ENCODE data around the gene DOCK1. TPM values are rescaled to one million over a fixed set of nuclear protein-coding genes. Genes with fewer than 3 reads are reported as not detected.

Gene DOCK1
- total RNA-seq, 2 donors from 2014 or later, result 46.4 to 49.0 TPM

GRCh38 chr10:127344346-127344745, 439.1 kb downstream of the DOCK1 start:
- intact Hi-C loops (cut with DNase I), result no loop called here
- no peaks in the 10 kb centered on the region for H3K36me3 ChIP-seq
- DNase-seq, result no peak
- H3K4me1 ChIP-seq, result no peaks in the 10 kb centered on the region
- H3K4me3 ChIP-seq, result no peak overlapping the region
- TF ChIP-seq CTCF (IDR thresholded peaks at IDR 0.05), result no peak
- no peaks in the 10 kb centered on the region for H3K27me3 ChIP-seq
- H3K9ac ChIP-seq (ENCODE audit: low read depth in 2 of 2, low read length in 2 of 2), result no peak overlapping the region
- H3K27ac ChIP-seq, result no peak overlapping the region
- H3K9me3 ChIP-seq, result no peaks in the 10 kb centered on the region

- Histone ChIP-seq H3K4me1 (no peaks in the 10 kb centered on the region), H3K27ac (no peak overlapping the region), H3K27me3 (no peaks in the 10 kb centered on the region), H3K9me3 (no peaks in the 10 kb centered on the region), H3K9ac (ENCODE audit: low read depth in 2 of 2, low read length in 2 of 2) (no peak overlapping the region), H3K4me3 (no peak overlapping the region), H3K36me3 (no peaks in the 10 kb centered on the region)
- intact Hi-C loops (cut with DNase I), result no loop called here
- no peak for TF ChIP-seq CTCF (IDR thresholded peaks at IDR 0.05)
- DNase-seq, result no peak
Measured at GRCh38 chr10:127345231-127345965, 440.2 kb downstream of the DOCK1 start.

- no peaks in the 10 kb centered on the region for H3K9me3 ChIP-seq
- intact Hi-C loops (cut with DNase I), result no loop called here
- TF ChIP-seq CTCF (IDR thresholded peaks at IDR 0.05), result no peak
Measured at GRCh38 chr10:127346604-127347003, 441.4 kb downstream of the DOCK1 start.

DNA sequence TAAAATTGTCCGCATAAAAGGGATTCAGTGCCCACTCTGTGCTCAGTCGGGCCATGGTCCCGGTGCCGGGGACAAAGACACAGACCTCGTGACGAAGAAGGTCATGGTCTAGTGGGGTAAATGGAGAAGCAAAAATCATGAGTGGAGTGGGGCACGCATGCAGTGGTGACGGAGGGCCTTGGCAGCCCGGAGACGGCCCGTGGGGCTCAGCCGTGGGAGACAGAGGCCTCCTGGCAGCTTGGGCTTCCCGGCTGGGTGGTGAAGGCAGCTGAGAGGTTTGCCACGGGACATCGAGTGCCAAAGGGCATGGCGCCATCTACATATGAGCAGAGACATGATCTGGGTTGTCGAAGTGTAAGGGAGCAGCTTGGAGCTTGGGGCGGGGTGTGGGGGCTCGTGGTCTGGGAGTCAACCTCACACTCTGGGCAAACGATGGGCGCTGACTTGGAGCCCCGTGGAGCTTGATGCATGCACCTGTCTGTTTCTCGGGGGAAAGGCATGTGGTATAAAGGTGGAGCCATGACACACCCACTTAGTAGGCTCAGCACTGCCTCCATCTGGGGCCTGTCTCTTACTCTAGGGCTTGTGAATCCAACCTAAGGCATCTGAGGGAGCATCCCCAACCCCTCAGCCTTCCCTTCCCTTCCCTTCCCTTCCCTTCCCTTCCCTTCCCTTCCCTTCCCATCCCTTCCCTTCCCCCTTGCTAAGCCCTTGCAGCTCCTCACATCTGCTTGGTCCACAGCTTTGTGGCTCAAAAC, 442.2 kb downstream of the DOCK1 start:
- TF ChIP-seq CTCF (IDR thresholded peaks at IDR 0.05), result no peak
- no peak overlapping the region for H3K4me3 ChIP-seq
- no peak for DNase-seq
- H3K27ac ChIP-seq, result no peak overlapping the region
- H3K4me1 ChIP-seq, result no peaks in the 10 kb centered on the region
- H3K27me3 ChIP-seq, result no peaks in the 10 kb centered on the region
- H3K9me3 ChIP-seq, result no peaks in the 10 kb centered on the region
- intact Hi-C loops (cut with DNase I), result no loop called here
- no peaks in the 10 kb centered on the region for H3K36me3 ChIP-seq
- H3K9ac ChIP-seq (ENCODE audit: low read depth in 2 of 2, low read length in 2 of 2), result no peak overlapping the region

More at GRCh38 chr10:127346604-127347003, 441.4 kb downstream of the DOCK1 start:
- no peaks in the 10 kb centered on the region for H3K27me3 ChIP-seq
- no peak for DNase-seq
- H3K4me3 ChIP-seq, result no peak overlapping the region
- no peaks in the 10 kb centered on the region for H3K36me3 ChIP-seq
- no peak overlapping the region for H3K27ac ChIP-seq
- no peaks in the 10 kb centered on the region for H3K4me1 ChIP-seq
- no peak overlapping the region for H3K9ac ChIP-seq (ENCODE audit: low read depth in 2 of 2, low read length in 2 of 2)

- H3K9me3 ChIP-seq, result no peaks in the 10 kb centered on the region
- no peak overlapping the region for H3K27ac ChIP-seq
- no peak for TF ChIP-seq CTCF (IDR thresholded peaks at IDR 0.05)
- no peaks in the 10 kb centered on the region for H3K27me3 ChIP-seq
- no peak overlapping the region for H3K9ac ChIP-seq (ENCODE audit: low read depth in 2 of 2, low read length in 2 of 2)
- no peaks in the 10 kb centered on the region for H3K36me3 ChIP-seq
- H3K4me3 ChIP-seq, result no peak overlapping the region
- H3K4me1 ChIP-seq, result no peaks in the 10 kb centered on the region
- intact Hi-C loops (cut with DNase I), result no loop called here
- DNase-seq, result no peak
Measured at GRCh38 chr10:127349737-127350136, 444.5 kb downstream of the DOCK1 start.

All from colonic mucosa (tissue), 4 donors.